Right lobe of liver (tissue), 4 donors: Measurements from ENCODE around the gene CEP95.

ENCODE experiments used
- CTCF ChIP-seq, 4 donors: fragments of 200-600 bp in 3 of 4; fragments of 450-650 bp in 1 of 4; IDR thresholded peaks; one replicate each; pipeline versions ENCODE4 v1.5.1 to v1.8.0; 2016 to 2022; ENCODE audit warnings: antibody characterized with exemption in 4 of 4, mild to moderate bottlenecking in 2 of 4
- POLR2A ChIP-seq: fragments of 450-650 bp; IDR thresholded peaks from one replicate; pipeline ENCODE4 v1.6.1; 2017; ENCODE audit warnings: antibody characterized with exemption, mild to moderate bottlenecking
- donor health status: DM: no; HTN: no; CAD: no.
- donor health status: DM: no; HTN: no; CAD: no.
- donor health status: DM: no; HTN: yes; CAD: no.

- TF ChIP-seq CTCF (IDR thresholded peaks at IDR 0.05) (no peak), POLR2A (no peak)
Measured at GRCh38 chr17:64519601-64520000, 12.8 kb downstream of the CEP95 start.
